Activated T-cell treated with anti-CD3 and anti-CD28 coated beads for 48 hours (primary cell): ENCODE results near the gene MVK.

Experiments used
- DNase-seq: peaks from one replicate; pipeline ENCODE4 v3.0.0-alpha.2; 2020; ENCODE audit warnings: low read depth

The MVK gene

GRCh38 chr12:109567296-109567695 is 6.3 kb upstream of the MVK start:
- no peak for DNase-seq

GRCh38 chr12:109567967-109568366 is 5.6 kb upstream of the MVK start:
- no peak for DNase-seq

DNA sequence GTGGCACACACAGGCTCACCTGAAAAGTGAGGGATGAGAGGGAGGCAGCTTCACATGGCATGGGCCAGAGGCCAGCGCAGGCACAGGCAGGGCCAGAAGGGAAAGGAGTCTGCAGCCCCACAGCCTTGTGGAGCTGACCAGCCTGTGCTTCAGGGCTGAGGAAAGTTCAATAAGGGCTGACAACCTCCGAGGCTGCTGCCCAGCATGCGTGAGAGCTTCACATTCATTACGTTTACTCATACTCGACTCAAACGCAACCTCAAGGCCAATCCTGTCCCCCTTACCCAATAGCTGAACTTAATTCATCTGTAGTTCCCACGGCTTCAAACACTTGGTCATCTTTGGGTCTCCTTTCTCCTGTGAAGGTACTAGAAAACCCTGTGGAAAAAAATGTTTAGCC is 5.1 kb upstream of the MVK start:
- no peak for DNase-seq

- DNase-seq: no peak
Observed at GRCh38 chr12:109571773-109572505, 1.7 kb upstream of the MVK start.

GRCh38 chr12:109572506-109572845 is 1.1 kb upstream of the MVK start:
- no peak for DNase-seq

GRCh38 chr12:109573914-109574244 is 285 bp downstream of the MVK start:
- DNase-seq: no peak

- no peak for DNase-seq
Observed at GRCh38 chr12:109575683-109576082, 2.1 kb downstream of the MVK start.

DNA sequence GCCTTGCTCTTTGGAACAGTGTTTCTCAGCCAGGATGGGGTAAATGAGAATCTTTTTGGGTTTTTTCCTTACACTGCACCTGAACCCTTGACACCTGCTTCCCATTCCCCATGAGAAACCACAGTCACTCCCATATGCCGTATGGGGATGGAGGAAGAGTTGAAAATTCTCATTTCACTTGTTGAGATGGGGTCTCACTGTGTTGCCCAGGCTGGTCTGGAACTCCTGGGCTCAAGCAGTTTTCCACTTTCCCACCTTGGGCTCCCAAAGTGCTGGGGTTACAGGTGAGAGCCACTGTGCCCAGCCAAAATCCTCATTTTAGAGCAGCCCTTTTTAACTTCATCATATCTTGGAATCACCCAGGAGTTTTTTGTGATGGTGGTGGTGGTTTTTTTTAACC is 3.7 kb downstream of the MVK start:
- DNase-seq: no peak

- DNase-seq: no peak
Observed at GRCh38 chr12:109578330-109578927, 4.8 kb downstream of the MVK start.

GRCh38 chr12:109579639-109580038 is 6.0 kb downstream of the MVK start:
- DNase-seq: no peak

DNA sequence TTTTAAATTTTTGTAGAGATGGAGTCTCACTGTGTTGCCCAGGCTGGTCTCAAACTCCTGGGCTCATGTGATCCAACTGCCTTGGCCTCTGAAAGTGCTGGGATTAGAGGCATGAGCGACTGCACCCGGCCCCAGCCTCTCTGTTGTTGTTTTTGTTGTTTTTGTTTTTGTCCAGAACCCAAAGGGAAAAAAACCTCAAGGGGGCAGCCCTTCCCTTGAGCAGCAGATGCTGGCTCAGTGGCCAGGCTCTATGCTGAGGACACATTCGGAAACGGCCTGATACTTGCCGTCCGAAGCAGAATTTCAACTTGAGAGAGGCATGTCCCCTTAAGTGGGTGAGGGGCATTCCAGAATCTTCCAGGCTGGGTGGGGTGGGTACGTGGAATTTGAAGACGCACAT is 6.7 kb downstream of the MVK start:
- no peak for DNase-seq

GRCh38 chr12:109580684-109581333 is 7.2 kb downstream of the MVK start:
- no peak for DNase-seq

DNA sequence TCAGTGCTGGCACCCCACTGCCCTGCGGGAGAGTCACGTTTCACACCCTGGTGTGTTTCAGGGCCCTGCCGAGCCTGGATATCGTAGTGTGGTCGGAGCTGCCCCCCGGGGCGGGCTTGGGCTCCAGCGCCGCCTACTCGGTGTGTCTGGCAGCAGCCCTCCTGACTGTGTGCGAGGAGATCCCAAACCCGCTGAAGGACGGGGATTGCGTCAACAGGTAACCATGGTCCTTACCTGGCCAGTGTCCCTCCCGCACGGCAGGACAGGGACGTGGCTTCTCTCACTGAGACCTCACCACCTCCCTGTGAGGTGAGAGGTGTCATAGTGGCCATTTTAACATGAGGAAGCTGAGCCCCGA is 7.7 kb downstream of the MVK start:
- no peak for DNase-seq

DNA sequence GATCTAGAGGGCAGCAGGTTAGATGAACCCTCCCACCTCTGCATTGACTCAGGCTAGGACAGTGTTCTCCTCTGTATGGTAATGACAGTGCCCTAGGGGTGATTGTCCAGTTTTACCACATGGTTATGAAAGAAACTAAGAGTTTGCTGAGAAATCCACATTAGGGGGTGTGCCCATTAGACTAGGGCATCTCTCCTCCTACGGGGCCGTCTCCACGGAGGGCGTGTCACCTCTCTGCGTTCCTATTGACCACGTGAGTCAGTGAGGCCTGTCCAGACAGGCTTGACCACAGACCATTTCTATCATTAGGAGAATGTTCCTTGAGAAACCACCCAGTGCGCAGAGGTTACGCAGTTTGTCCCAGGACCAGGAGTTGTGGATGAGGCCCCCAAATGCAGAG is 8.3 kb downstream of the MVK start:
- no peak for DNase-seq

- no peak for DNase-seq
Observed at GRCh38 chr12:109582636-109583035, 9.0 kb downstream of the MVK start.

- DNase-seq: no peak
Observed at GRCh38 chr12:109583733-109584132, 10.1 kb downstream of the MVK start.

GRCh38 chr12:109586385-109587296 is 13.0 kb downstream of the MVK start:
- no peak for DNase-seq

DNA sequence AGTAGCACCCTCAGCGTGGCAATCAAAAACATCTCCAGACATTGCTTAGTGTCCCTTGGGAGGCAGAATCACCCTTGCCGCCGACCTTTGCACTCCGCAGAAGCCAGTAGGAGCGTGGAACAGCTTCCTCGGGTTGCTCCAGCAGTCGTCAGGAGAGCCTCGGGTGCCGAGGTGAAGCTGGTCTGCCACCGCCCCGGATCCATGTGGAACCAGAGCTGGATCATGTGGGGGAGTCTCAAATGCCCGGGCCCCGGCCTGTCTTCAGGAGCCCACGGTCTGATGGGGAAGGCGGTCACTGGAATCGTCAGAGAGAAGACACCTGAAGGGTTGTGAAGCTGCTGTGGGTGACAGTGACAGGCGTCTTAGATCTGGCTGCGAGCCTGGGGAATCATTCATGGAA is 14.3 kb downstream of the MVK start:
- no peak for DNase-seq

- DNase-seq: no peak
Observed at GRCh38 chr12:109588461-109589239, 15.1 kb downstream of the MVK start.

- no peak for DNase-seq
Observed at GRCh38 chr12:109589240-109589590, 15.6 kb downstream of the MVK start.

GRCh38 chr12:109589691-109590245 is 16.2 kb downstream of the MVK start:
- no peak for DNase-seq

- no peak for DNase-seq
Observed at GRCh38 chr12:109590566-109590965, 17.0 kb downstream of the MVK start.
